Activated CD4-positive, alpha-beta T cell treated with anti-CD3 and anti-CD28 coated beads, Interleukin-2, amount 50 U/mL, for 24 hours (primary cell): Measurements from ENCODE around the gene NEDD9.
A peak's percentile ranks its signal among the peaks of the same experiment; 100 is the strongest.

Experiments used
- DNase-seq, 2 donors: peaks; one replicate each; pipeline ENCODE4 v3.0.0-alpha.2; 2020; ENCODE audit warnings: low read depth in 1 of 2, low spot score in 1 of 2

NEDD9 gene

DNA sequence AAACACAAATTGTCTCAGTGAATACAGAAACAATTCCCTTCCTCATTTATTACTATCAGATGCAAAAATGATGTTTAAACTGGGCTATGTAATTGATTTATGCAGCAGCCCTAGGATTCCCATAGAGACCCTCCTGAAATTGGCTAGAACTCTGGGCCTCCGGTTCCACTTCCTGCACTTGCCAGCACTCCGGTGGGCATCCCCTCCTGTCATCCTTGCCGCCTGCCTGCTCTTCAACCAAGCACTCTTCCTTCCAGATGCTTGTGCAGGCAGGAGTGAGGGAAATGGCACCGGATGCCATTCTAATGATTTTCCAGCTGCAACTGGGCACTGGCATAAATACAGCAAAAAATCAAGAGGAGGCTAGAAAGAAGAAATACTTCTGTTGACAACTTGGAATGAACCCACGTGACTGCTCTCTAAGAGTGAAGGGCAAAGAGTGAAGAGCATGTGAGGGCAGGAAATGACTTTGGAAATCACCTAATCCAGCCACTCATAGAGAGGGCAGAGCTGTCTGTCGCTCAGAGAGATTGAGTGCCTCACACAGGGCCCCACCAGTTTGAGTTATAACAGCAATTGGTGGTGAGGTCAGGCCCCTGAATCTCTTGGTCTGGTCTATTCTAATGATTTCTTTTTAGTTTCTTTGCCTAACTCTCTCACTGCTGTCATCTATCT lies 3.7 kb upstream of the NEDD9 start:
- peak in 1 of 2 donors; percentile 22 for DNase-seq

DNA sequence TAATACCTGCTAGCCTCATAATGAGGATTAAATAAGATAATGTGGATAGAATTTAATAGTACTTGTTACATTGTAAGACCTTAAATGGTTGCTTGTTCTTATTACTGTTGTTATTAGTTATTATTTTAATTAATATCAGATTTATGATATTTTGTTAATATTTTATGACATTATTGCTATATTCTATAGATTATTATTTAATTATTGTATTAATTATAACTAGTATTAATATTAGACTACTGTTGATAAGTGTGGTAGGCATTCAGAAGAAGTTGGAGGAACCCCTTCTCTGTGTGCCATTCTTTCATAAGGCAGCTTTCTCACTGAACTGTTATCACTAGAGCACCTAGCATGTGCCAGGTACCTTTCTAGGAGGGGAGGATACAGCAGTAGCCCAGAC lies 2.6 kb upstream of the NEDD9 start:
- no peak for DNase-seq

DNA sequence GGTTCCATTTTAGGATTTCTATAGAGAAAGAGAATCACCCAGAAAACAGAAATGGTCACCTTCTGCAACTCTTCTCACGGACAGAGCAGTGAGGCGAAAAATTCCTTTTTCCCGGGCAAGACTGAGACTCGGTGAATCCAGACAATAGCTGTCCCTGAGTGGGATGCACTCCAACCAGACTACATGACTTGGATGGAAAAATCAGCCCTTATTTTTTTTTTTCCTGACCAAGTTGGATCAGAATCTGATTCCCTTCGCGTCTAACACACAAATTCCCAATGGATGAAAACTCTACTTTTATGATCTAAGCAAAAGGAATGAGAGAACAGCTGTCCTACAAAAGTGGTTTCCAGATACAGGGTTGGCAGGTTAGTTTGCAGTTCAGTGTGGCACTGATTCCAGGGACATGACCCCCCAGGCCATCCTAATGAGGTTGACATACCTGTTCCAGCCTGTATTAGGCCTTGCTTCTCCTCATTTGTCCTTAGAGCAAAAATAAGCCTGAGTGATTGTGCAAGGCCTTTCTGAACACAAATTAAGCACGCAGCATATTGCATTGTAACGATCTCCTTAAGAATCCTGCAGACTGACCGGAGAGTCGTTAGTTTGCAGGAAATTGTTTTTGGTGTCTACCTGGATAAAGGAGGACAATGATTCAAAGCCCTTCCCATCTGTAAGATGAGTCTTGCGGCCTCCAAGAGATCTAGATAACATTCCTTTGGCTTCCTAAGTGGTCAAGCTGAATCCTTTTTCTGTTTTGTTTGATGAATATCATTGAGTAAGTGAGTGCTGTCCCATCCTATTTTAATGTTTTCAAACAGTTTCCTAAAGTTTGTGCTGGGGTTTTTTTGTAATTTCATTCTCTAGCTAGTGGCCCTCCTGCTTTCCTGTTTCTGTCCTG lies 1.5 kb upstream of the NEDD9 start:
- DNase-seq: no peak

DNA sequence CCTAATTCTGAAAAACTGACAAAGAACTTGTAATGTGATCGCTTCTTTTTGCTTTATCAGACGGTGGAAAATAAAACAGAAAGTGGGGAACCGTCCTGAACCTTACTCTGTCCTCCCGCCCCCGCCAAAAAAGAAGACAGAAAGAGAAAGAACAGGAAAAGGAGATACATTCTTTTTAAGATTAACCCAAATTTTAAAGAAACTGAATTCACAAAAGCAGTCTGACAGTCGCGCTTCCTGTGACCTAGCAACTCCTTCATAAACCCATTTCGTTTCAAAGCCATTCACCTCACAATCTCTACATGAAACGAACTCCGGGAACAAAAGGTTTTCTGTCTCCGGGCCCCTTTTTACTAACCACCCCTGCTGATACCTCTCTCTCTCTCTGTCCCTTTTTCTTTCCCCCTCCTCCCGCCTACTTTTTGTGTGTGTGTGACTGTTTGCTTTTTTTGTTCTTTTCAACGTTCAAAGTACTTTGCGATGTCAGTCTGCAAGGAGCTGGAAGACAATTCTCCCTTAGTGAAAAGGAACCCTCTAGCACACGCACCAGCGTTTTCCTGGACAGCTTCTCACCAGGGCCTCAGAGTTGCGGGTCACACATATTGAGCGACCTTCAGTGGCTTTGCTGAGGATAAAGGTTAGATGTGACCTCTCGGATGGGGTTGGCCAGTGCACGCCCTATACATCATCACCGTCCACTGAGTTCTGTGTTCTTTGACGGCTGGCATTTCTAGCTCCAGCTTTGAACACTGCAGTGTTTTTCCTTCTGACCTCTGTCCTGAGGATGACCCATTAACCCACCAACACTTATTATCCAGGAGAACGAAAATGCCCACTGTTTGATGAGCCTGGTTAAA lies 530 bp upstream of the NEDD9 start:
- DNase-seq: no peak

DNA sequence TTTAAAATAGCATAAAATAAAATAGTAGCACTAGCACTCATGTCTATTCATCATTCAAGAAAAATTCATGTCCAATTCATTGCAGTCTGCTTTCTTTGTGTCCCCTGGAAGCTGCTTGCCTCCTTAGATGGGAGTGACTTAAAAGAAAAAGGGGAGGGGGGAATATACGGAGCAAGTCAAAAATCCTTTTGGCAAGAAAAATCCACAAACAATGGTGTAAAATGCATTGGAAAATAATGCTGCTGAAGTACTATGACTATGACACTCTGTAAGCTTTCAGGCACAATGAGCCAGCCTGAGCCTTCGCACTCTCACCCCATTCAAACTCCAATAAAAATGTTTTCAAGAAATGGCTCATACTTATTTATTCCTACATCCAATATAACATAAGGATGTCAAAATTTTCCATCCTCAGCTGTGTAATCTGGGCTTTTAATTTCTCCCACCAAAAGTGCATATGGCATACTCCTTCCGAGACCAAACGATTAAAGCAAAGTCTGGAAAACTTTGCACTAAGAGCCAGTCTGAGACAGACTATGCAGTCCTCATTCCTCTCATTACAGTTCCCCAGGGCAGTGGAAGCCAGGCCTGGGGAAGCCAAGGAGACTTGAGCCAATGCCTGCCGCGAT lies 790 bp downstream of the NEDD9 start:
- DNase-seq: no peak

DNA sequence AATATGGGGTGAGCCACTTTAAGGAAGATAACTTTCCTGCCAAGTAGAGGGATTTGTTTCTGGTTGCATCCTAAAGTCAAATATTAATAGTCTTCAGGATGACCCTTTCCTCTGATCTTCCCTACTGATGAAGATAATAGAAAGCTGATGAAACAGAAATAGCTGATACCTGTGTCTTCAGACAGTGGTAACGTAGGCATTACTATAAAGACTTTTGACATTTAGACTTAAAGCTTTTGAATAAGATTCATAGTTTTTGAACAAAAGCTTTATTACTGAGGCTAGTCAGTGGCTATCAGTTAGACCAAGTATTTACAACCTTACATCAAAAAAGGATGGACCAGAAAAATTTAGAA lies 1.4 kb downstream of the NEDD9 start:
- DNase-seq: no peak

DNA sequence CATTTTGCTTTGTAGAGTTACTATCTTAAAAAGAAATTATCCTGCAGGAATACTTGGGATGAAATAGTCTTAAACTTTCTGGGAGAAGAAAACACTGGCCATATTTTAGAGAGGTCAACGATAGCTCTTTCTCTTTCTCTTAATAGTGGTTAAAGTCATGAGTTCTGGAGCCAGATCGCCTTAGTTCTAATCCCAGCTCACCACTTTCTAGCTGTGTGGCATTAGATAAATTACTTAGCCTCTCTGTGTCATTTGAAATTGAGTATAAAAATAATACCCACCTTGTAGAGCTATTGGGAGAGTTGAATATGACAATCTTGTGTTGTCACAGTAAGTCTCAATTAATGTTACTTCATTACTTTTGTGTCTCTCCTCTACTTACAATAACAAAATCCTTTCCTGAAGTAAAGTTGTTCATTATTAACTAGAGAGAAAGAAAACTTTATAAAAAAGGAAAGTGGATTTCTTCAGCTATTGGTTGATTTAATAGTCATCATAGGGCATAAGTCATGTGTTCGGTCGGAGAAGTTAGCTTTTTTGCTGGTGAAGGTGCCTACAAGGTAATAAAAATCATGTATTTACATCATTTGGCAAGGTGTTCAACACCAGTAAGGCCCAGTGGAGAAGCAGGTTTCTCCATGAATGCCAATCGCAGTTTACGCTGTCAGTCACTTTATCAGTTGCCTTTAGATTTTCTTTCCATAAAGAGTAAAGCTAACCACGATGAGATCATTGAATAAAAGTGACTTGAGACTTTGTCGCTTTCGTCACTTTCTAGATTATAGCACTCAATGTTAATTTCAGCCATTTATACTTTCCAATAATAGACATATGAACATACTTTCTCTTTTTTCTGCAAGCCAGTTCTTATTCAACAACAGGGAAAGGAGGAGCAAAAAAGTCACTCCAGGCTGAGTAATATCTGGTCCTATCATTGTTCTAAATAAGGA lies 2.0 kb downstream of the NEDD9 start:
- no peak for DNase-seq

DNA sequence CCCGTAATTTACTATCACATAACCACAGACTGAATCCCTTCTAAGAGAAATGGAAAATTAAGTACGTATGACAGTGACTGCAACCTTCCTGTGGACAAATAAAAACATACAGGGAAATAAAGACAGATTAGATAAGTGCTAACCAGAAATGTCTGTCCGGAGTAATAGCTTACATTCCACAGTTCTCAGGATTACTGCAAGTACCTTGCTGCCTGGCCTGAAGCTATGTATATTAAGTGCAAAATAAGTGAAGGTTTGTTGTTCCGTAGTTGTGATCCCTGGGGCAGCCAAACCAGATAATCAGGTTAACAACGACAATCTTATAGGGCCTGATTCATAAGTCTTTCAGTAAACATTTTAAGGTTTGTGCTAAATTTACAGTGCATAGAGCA lies 2.8 kb downstream of the NEDD9 start:
- no peak for DNase-seq

DNA sequence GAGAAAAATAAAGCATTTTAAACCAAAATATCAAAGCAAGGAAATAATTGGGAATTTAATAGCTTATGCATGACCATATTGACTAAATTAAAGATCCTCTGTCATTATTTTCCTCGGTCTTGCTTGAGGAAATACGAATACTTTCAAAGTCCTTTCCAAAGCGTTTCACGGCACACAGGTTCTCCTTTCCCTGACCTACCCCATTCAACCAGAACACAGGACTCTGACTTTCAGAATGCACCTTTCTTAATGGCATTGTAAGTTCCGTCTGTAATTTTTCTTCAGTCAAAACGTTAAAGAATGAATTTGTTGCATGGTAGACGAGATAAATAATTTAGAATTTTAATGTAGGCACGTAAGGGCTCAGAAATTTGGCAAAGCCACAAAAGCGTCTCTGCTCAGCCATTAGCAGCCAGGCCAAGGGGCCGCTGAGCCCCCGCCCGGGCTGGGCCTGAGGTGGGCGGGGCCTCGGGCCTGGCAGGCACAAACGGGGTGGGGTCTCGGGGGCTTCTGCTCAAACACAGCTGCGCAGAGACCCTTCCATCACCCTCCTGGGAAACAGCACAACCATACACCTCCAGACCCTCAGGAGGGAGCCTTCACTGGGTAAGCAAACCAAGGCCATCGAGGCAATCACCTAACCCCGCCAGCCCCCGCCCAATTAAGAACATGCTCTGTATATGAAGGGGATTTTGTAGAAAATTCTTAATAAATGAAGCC lies 3.4 kb downstream of the NEDD9 start:
- DNase-seq: no peak

DNA sequence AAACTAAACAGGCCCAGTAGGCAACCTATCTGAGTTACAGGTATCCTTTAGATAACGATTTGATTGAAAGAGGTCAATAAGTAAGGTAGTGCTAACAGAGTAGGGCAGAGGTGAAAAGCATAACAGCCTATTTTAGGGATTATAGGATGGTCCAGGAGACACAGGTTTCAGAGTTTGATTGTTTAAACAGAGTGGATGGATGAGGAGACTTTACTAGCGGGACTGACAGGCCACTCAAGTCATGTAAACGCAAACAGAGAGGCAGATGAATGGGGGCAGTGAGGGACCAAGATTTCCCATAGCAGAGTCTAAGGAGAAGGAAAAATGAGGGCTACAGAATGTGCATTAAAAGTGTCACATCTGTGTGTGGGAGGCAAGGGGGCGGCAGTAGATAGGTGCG lies 4.8 kb downstream of the NEDD9 start:
- no peak for DNase-seq

DNA sequence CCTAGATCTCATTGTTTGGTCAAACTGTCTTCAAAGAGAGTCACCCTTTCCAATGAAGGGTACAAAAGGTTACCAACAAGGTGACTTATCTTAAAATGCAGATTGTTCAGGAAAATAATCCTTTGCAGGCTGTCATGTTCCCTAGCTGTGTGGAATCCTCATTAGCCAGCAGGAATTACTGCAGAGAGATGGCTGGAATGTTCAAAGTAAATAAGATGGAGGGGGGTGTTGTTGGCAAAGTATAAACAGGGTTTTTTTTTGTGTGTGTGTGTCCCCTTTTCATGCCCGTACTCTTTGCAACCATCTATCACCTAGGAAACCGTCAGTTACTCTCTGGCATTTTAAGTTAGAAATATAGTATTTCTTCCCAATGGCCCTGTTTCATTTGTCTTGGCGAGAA lies 6.5 kb downstream of the NEDD9 start:
- DNase-seq: no peak

DNA sequence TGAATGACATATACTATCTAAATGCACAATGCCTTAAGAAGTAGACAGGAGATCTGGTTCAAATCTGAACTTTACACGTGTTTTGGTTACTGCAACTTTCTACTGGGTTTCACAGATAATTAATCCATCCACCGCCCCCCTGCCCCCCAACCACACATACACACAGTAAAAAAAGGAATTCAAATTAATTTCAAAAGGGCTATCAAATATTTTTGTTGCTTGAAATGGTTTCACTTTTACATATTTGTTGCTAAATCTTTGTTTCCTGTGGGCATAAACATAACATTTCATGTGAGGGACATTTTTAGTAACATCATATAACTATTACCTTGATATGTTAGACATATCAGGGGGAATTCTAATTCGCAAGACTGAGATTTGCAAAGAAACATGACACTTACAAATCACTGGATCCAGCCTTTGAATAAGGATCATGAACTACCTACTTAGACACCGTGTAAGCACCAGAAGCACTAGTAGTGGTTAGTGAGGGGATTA lies 7.5 kb downstream of the NEDD9 start:
- no peak for DNase-seq

DNA sequence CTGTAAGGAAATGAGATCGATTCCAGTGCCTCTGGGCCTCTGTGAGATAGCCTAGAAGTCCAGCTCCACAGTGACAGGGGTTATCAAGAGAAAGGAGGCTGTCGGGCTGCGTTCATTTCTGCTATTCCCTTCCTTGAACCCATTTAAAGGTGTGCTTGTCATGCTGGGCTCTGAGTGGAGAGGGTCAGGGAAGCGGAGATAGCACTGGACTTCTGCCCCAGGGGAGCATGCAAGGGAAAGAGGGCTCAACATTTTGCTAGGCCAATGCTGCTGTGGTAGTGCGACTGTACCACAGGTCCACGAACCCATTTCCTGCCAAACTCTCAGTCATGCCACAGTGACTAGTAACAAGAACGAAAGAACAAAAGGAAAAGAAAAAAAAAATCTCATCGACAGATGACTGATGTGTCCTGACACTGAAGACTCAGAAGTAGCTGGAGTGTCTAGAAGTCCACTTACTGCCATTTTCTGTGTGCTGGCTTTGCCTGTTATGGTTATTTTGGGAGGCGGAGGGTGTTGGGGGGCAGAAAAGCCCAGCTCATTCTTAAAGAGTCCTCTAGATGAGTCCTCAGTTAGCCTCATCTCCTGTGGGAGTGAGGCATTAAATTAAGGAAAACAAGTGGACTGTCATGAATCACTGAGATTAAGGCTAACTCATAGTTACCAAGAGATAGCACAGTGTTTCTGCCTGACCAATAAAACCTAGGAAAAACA lies 8.1 kb downstream of the NEDD9 start:
- DNase-seq: peak in 1 of 2 donors; percentile 24

DNA sequence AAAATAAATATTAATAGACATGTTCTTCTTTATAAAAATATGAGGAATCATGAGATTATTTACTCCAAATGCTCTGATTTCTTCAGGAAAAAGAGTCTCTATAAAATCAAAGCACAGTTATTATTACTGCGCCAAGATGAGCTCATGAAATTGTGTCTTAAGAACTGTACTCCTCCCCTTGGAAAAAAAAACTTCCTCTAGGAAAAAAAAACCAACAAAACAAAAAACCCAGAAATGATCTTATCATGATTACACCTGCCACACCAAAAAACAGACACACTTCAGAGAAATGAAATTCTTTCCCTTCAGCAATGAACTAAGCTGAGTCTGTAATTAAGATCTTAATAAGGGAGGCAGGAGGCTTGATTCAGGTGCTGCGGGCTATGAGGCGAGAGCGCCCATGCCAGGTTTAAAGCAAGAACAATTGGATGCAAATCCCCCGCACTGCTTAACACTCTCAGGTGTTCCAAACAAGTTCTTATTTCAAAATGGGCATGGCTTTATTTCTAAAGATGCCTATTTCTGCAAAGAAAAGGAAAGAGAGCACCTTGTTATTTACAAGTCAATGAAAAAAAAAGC lies 9.1 kb downstream of the NEDD9 start:
- no peak for DNase-seq

DNA sequence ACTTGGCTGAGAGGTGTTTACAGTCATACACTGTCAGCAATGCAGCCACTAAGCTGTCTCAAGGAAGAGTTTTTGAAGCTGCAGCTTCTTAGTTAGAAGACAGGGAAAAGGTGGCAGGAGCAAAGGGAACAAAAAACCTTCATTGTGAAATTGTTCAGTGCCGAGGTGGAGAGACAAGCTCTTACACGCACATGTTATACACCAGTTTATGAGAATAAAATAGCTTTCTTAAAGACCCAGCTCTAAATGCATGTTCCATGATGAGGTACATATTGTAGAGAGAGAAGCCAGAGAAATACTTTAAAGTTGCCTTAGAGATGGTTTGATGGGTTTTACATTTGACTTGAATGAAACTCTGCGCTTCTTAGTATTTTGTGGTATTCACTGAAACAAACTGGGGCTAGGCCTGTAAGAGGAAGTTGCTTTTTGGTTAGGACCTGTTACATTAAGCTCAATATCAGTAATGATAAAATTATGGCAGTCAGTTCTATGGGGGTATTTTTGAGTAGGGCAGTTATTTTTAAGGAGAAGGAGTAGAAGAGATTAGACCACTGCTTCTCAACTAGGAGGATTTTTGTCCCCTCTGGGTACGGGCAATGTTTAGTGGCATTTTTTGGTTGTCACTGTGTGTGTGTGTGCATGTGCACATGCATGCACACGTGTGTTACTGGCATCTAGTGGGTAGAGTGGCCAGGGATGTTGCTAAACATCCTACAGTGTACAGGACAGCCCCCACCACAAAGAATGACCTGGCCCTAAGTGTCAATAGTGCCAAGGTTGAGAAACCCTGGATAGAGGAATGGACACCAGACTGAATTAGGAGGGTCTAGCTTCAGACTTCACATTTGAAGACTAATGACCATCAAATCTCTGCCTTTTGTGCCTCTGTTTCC lies 9.8 kb downstream of the NEDD9 start:
- no peak for DNase-seq

DNA sequence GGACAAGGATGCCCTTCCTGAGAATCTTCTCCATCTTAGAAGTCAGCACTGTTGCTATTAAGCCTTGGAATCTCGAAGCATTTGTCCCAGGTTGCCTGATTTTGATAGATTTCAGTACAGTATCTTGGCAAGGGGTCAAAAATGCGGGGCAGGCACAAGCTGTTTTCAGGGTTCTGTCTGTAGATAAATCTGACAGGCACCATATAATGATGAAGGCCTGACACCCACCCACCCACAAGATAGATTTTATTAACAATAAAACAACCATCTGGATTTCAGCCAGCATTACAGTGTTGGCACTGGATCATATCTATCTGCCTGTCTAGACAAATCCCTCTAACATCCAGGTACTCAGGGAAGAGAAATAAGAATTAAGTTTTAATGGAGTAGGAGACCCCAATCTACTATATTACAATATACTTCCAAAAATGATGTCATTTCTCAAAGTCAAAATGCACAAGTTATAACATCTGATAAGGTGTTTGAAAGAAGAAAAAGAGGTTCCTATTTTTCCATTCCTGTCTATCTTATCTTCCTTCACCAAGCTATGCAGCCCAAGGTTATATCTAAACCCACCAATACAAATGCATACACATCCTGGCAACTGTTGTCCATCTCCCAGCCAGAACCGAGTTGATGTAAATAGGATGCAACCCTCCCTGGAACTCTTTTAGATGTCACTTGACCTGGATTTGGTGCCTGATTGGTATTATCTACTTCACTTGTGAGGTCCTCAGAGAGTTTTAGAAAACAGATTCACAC lies 10.7 kb downstream of the NEDD9 start:
- no peak for DNase-seq

DNA sequence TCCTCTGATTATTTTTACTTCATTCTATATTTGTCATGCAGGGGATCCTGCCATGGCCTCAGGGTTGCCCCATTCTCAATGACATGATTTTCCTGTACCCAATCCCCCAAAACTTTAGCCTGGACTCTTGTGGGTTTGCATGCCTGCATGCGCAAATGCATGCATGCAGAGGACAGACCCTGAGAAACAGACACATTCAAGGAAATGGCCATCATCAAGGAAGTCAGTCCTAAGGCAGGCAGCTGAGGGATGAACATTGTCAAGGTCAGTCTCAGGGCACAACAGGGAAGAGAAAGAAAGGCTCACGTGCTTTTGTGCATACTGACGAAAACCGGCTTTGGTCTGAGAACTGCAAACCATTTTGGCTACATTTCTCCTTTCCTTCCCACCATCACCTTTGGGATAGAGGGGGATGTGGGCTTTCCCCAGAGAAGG lies 13.1 kb downstream of the NEDD9 start:
- no peak for DNase-seq
